ENCODE results near the gene GRXCR1. TPM values are rescaled to one million over a fixed set of nuclear protein-coding genes. Genes with fewer than 3 reads are reported as not detected.
A peak's percentile ranks its signal among the peaks of the same experiment; 100 is the strongest.

The GRXCR1 gene
- total RNA-seq, 2 donors from 2014 or later, result not detected

- DNase-seq (ENCODE audit: low spot score in 2 of 2), result no peak
- Mint-ChIP-seq H3K36me3 (no peaks in the 10 kb centered on the region), H3K9me3 (no peaks in the 10 kb centered on the region), H3K27ac (no peak overlapping the region)
- ATAC-seq, result peak in 1 of 2 donors; percentile 53
Observed at GRCh38 chr4:42914937-42915336, 22.4 kb downstream of the GRXCR1 start.

- H3K9me3 Mint-ChIP-seq, result no peaks in the 10 kb centered on the region
- DNase-seq (ENCODE audit: low spot score in 2 of 2) (no peak), ATAC-seq (peak in 1 of 2 donors; percentile 58)
- H3K27ac Mint-ChIP-seq, result no peak overlapping the region
- H3K36me3 Mint-ChIP-seq, result no peaks in the 10 kb centered on the region
Observed at GRCh38 chr4:42915484-42915883, 23.0 kb downstream of the GRXCR1 start.

DNA sequence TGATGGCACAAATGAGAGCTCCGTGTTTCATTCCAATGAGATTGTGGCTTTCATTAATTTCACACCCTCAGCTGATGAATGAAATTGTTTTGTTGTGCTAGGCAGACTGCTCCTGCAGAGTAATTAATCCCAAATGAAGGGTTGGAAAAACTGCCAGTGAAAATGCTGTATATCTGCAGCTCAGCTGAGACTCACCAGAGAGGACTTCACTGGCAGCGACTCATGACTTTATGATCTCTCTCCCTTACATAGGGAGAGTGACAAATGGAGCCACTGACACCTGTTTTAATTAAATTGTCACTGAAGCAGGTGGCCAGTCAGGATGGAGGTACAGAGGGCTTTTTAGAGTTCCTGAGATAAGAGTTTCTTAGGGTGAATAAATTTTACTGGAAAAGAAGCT, 24.8 kb downstream of the GRXCR1 start:
- H3K9me3 Mint-ChIP-seq, result no peaks in the 10 kb centered on the region
- H3K36me3 Mint-ChIP-seq, result no peaks in the 10 kb centered on the region
- H3K27ac Mint-ChIP-seq, result no peak overlapping the region
- ATAC-seq, result no peak
- DNase-seq (ENCODE audit: low spot score in 2 of 2), result no peak

DNA sequence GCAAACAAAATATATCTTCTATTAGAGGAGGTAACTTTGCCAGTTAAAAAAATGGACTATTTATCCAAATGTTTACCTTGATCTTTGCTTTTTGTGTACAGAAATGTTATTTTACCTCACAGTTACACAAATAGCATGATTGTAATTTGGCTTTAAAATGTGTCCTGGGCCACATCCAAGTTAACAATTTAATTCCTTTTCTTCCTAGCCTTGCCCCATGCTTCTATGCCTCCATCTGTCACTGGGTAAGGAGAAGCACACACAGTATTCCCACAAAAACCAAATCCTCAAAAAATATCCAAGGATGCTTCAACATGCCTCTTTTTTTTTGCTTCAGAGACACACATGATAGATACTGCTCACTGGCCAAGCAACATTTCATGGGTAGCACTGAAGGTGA, 30.9 kb downstream of the GRXCR1 start:
- Mint-ChIP-seq H3K9me3 (no peaks in the 10 kb centered on the region), H3K27ac (no peak overlapping the region), H3K36me3 (no peaks in the 10 kb centered on the region)
- DNase-seq (ENCODE audit: low spot score in 2 of 2) (no peak), ATAC-seq (no peak)

DNA sequence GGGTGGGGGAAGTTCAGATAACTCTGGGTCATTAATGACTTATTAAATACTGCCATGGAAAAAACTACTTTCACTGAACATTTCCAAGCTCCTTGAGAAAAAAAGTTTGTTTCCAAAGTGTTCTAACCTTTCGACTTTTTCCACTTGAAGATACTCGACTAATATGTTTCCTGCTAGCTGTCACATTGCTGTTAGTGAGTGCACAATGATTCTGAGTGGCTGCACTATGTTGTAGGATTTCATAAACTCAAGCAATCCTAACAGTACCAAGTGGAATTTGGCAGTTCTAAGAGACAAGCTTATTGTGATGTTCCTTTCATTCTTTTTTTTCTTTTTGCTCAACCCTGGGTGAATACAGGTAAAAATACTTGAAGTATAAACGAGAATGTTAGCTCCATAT, 33.4 kb downstream of the GRXCR1 start:
- Mint-ChIP-seq H3K36me3 (no peaks in the 10 kb centered on the region), H3K27ac (no peak overlapping the region), H3K9me3 (peaks cover 0 to 3% of the 10 kb centered on the region in 2 donors)
- ATAC-seq (no peak), DNase-seq (ENCODE audit: low spot score in 2 of 2) (no peak)

DNA sequence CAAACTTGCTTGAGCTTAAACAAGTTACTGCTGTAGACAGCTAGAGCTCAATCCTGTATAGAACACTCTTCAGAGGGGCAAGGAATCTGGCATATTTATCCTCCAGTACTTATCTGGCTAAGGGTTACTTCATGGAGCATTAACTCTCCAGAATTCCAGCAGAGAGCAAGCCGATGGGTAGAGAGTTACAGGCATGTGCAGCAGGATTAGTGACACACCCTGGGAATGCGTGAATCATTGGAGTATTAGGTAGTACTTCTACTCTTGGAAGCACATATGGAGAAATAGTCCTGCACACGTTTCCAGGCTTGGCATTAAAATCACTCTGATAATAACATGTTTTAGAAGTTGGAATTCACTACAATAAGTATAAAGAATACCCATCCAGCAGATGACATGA, 35.4 kb downstream of the GRXCR1 start:
- Mint-ChIP-seq H3K9me3 (peaks cover 0 to 3% of the 10 kb centered on the region in 2 donors), H3K27ac (no peak overlapping the region), H3K36me3 (no peaks in the 10 kb centered on the region)
- ATAC-seq (no peak), DNase-seq (ENCODE audit: low spot score in 2 of 2) (no peak)

GRCh38 chr4:42928582-42928981, 36.1 kb downstream of the GRXCR1 start:
- ATAC-seq (no peak), DNase-seq (ENCODE audit: low spot score in 2 of 2) (no peak)
- Mint-ChIP-seq H3K27ac (no peak overlapping the region), H3K9me3 (peaks cover 0 to 3% of the 10 kb centered on the region in 2 donors), H3K36me3 (no peaks in the 10 kb centered on the region)

DNA sequence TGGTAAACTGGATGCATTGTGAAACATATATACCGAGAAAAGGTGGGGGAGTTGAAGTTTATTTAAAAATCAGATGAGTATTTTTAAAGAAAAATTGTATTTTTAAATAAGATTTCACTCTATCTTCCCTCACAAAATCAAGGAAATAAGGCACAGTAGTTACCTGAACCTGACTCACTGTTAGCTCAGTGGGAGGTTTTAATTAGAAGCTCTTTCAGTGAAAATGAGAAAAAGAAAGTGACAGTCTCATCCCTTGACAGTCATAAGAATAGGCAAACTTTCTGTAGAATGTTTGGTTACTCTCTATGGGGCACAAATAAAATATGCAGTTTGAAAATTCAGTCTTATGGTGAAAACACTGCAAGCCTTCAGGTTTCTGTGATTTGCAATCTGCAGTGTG, 49.7 kb downstream of the GRXCR1 start:
- Mint-ChIP-seq H3K9me3 (no peaks in the 10 kb centered on the region), H3K36me3 (no peaks in the 10 kb centered on the region), H3K27ac (no peak overlapping the region)
- DNase-seq (ENCODE audit: low spot score in 2 of 2) (no peak), ATAC-seq (no peak)

GRCh38 chr4:42945874-42946273, 53.4 kb downstream of the GRXCR1 start:
- DNase-seq (ENCODE audit: low spot score in 2 of 2), result no peak

GRCh38 chr4:42953321-42953720, 60.8 kb downstream of the GRXCR1 start:
- H3K36me3 Mint-ChIP-seq, result no peaks in the 10 kb centered on the region
- ATAC-seq, result no peak
- no peak overlapping the region for H3K27ac Mint-ChIP-seq
- no peak for DNase-seq (ENCODE audit: low spot score in 2 of 2)
- no peaks in the 10 kb centered on the region for H3K9me3 Mint-ChIP-seq

More at GRCh38 chr4:42945874-42946273, 53.4 kb downstream of the GRXCR1 start:
- H3K27ac Mint-ChIP-seq, result peak overlapping the region in 1 of 2 donors; percentile 57
- H3K36me3 Mint-ChIP-seq, result no peaks in the 10 kb centered on the region
- no peak for ATAC-seq
- H3K9me3 Mint-ChIP-seq, result no peaks in the 10 kb centered on the region

GRCh38 chr4:42954963-42955669, 62.6 kb downstream of the GRXCR1 start:
- no peaks in the 10 kb centered on the region for H3K9me3 Mint-ChIP-seq
- DNase-seq (ENCODE audit: low spot score in 2 of 2), result no peak
- no peak for ATAC-seq

GRCh38 chr4:42955746-42956505, 63.4 kb downstream of the GRXCR1 start:
- ATAC-seq (no peak), DNase-seq (ENCODE audit: low spot score in 2 of 2) (no peak)
- Mint-ChIP-seq H3K9me3 (peaks cover 0 to 2% of the 10 kb centered on the region in 2 donors), H3K27ac (no peak overlapping the region), H3K36me3 (no peaks in the 10 kb centered on the region)

More at GRCh38 chr4:42954963-42955669, 62.6 kb downstream of the GRXCR1 start:
- H3K36me3 Mint-ChIP-seq, result no peaks in the 10 kb centered on the region
- H3K27ac Mint-ChIP-seq, result no peak overlapping the region

- no peak for DNase-seq (ENCODE audit: low spot score in 2 of 2)
Observed at GRCh38 chr4:42965326-42965725, 72.8 kb downstream of the GRXCR1 start.

GRCh38 chr4:42985976-42986375, 93.5 kb downstream of the GRXCR1 start:
- H3K9me3 Mint-ChIP-seq, result peaks cover 6 to 12% of the 10 kb centered on the region in 2 donors
- no peak overlapping the region for H3K27ac Mint-ChIP-seq
- ATAC-seq (no peak), DNase-seq (ENCODE audit: low spot score in 2 of 2) (no peak)
- no peaks in the 10 kb centered on the region for H3K36me3 Mint-ChIP-seq

More at GRCh38 chr4:42965326-42965725, 72.8 kb downstream of the GRXCR1 start:
- H3K27ac Mint-ChIP-seq, result no peak overlapping the region
- no peak for ATAC-seq
- H3K9me3 Mint-ChIP-seq, result peaks cover 0 to 6% of the 10 kb centered on the region in 2 donors
- no peaks in the 10 kb centered on the region for H3K36me3 Mint-ChIP-seq

- Mint-ChIP-seq H3K9me3 (no peaks in the 10 kb centered on the region), H3K36me3 (no peaks in the 10 kb centered on the region), H3K27ac (no peak overlapping the region)
- DNase-seq (ENCODE audit: low spot score in 2 of 2) (no peak), ATAC-seq (no peak)
Observed at GRCh38 chr4:42995343-42995944, 102.9 kb downstream of the GRXCR1 start.

- H3K27ac Mint-ChIP-seq, result no peak overlapping the region
- ATAC-seq, result no peak
- peaks cover 6 to 7% of the 10 kb centered on the region in 2 donors for H3K36me3 Mint-ChIP-seq
- no peak for DNase-seq (ENCODE audit: low spot score in 2 of 2)
- H3K9me3 Mint-ChIP-seq, result peaks cover 10 to 11% of the 10 kb centered on the region in 2 donors
Observed at GRCh38 chr4:43008793-43009192, 116.3 kb downstream of the GRXCR1 start.

GRCh38 chr4:43014256-43014655, 121.7 kb downstream of the GRXCR1 start:
- no peak for ATAC-seq
- Mint-ChIP-seq H3K9me3 (no peaks in the 10 kb centered on the region), H3K36me3 (no peaks in the 10 kb centered on the region), H3K27ac (no peak overlapping the region)
- DNase-seq (ENCODE audit: low spot score in 2 of 2), result no peak
